Neural cell (in vitro differentiated cells): ENCODE results near the gene HMGCR. TPM values are rescaled to one million over a fixed set of nuclear protein-coding genes. Genes with fewer than 3 reads are reported as not detected.
"Not testable (repeated sequence)": the region's sequence is repeated elsewhere in the genome, so short reads cannot be mapped to it uniquely, and the experiment has no call there.

Experiments used
- H2AFZ ChIP-seq: fragments of 200-600, 300-800 bp; sonication (generic), shearing (Covaris generic); 2 replicates; pipeline ENCODE4 v1.6.0; 2014; ENCODE audit warnings: low read depth, mild to moderate bottlenecking, antibody characterized with exemption, low read length, moderate library complexity
- H3F3A ChIP-seq: fragments of 200-600 bp; shearing (Covaris generic); 2 replicates; pipeline ENCODE4 v1.6.1; 2016; ENCODE audit warnings: mild to moderate bottlenecking, moderate library complexity, mixed read lengths, antibody characterized with exemption, low read length; ENCODE audit not compliant: insufficient read depth, poor library complexity, severe bottlenecking
- H3K27ac ChIP-seq: fragments of 200-600, 300-800 bp; sonication (generic), shearing (Covaris generic); 2 replicates; pipeline ENCODE4 v1.5.1; 2014; ENCODE audit warnings: mild to moderate bottlenecking, low read length, moderate library complexity
- H3K27me3 ChIP-seq: fragments of 300-800, 200-600 bp; sonication (generic), shearing (Covaris generic); 2 replicates; pipeline ENCODE4 v1.6.0; 2014; ENCODE audit warnings: mild to moderate bottlenecking, low read depth, low read length, moderate library complexity; ENCODE audit not compliant: insufficient read depth
- H3K36me3 ChIP-seq: fragments of 300-800, 200-600 bp; sonication (generic), shearing (Covaris generic); 2 replicates; pipeline ENCODE4 v1.5.1; 2014; ENCODE audit warnings: mild to moderate bottlenecking, antibody characterized with exemption, low read length, moderate library complexity; ENCODE audit not compliant: insufficient read depth
- H3K4me2 ChIP-seq: fragments of 300-800, 200-600 bp; sonication (generic), shearing (Covaris generic); 2 replicates; pipeline ENCODE4 v1.6.0; 2014; ENCODE audit warnings: mild to moderate bottlenecking, low read length
- H3K4me3 ChIP-seq: fragments of 300-800, 200-600 bp; sonication (generic), shearing (Covaris generic); 2 replicates; pipeline ENCODE4 v1.5.1; 2014; ENCODE audit warnings: mild to moderate bottlenecking, low read length, moderate library complexity
- H3K79me2 ChIP-seq: fragments of 200-600 bp; shearing (Covaris generic); replicated peaks from 2 replicates; pipeline ENCODE4 v1.6.0; 2014; ENCODE audit warnings: mild to moderate bottlenecking, low read length, moderate library complexity; ENCODE audit not compliant: insufficient read depth
- H3K9ac ChIP-seq: fragments of 300-800, 200-600 bp; sonication (generic), shearing (Covaris generic); 2 replicates; pipeline ENCODE4 v1.6.1; 2016; ENCODE audit warnings: mild to moderate bottlenecking, low read length, mixed read lengths
- H3K9me2 ChIP-seq: fragments of 200-600 bp; shearing (Covaris generic); 2 replicates; pipeline ENCODE4 v1.6.1; 2016; ENCODE audit warnings: mild to moderate bottlenecking, low read length, mixed read lengths; ENCODE audit not compliant: insufficient read depth
- H3K9me3 ChIP-seq: fragments of 200-600, 300-800 bp; sonication (generic), shearing (Covaris generic); 2 replicates; pipeline ENCODE4 v1.6.1; 2016; ENCODE audit warnings: mild to moderate bottlenecking, mixed run types, low read length, moderate library complexity, mixed read lengths
- H4K20me1 ChIP-seq: fragments of 200-600 bp; shearing (Covaris generic); 2 replicates; pipeline ENCODE4 v1.6.1; 2016; ENCODE audit warnings: mild to moderate bottlenecking, mixed run types; ENCODE audit not compliant: insufficient read depth
- EP300 ChIP-seq: fragments of 450-650 bp; conservative IDR thresholded peaks from 2 replicates; pipeline ENCODE4 v1.6.1; 2014; ENCODE audit warnings: antibody characterized with exemption, mild to moderate bottlenecking, moderate library complexity; ENCODE audit not compliant: poor library complexity, severe bottlenecking
- EZH2 ChIP-seq: fragments of 200-600, 300-800 bp; shearing (Covaris generic), sonication (generic); IDR thresholded peaks from 2 replicates; pipeline ENCODE4 v1.6.1; 2014; ENCODE audit warnings: antibody characterized with exemption, low read length, borderline replicate concordance, mild to moderate bottlenecking; ENCODE audit not compliant: insufficient read depth, poor library complexity, severe bottlenecking
- MXI1 ChIP-seq: fragments of 450-650 bp; conservative IDR thresholded peaks from 2 replicates; pipeline ENCODE4 v1.6.1; 2014; ENCODE audit warnings: antibody characterized with exemption, mild to moderate bottlenecking; ENCODE audit not compliant: poor library complexity, severe bottlenecking
- POLR2AphosphoS5 ChIP-seq: IDR thresholded peaks from 2 replicates; pipeline ENCODE4 v1.6.1; 2012
- RAD21 ChIP-seq: fragments of 450-650 bp; conservative IDR thresholded peaks from 2 replicates; pipeline ENCODE4 v1.6.1; 2014; ENCODE audit warnings: antibody characterized with exemption, mild to moderate bottlenecking, moderate library complexity
- SMC3 ChIP-seq: fragments of 450-650 bp; conservative IDR thresholded peaks from 2 replicates; pipeline ENCODE4 v1.6.1; 2014; ENCODE audit warnings: antibody characterized with exemption, mild to moderate bottlenecking, moderate library complexity; ENCODE audit not compliant: poor library complexity
- TAF1 ChIP-seq: IDR thresholded peaks from 2 replicates; pipeline ENCODE4 v1.6.1; 2012; ENCODE audit warnings: low read depth
- polyA plus RNA-seq: library from polyadenylated mRNA; depleted of rRNA; stranded (reverse); fragments of >200 nt; gene quantifications from 2 replicates; pipeline ENCODE4 v1.2.3, GENCODE V29; 2014
- TF ChIP-seq, protein P1 (sequence below): fragments of 450-650 bp; IDR thresholded peaks from 2 replicates; pipeline ENCODE4 v1.5.1; 2014; ENCODE audit warnings: antibody characterized with exemption, mild to moderate bottlenecking, moderate library complexity; ENCODE audit not compliant: poor library complexity, severe bottlenecking
- TF ChIP-seq, protein P2 (sequence below): IDR thresholded peaks from 2 replicates; pipeline ENCODE4 v1.6.1; 2012; ENCODE audit warnings: borderline replicate concordance

HMGCR gene
- polyA plus RNA-seq, 1 donor from 2014 or later: 293 TPM

DNA sequence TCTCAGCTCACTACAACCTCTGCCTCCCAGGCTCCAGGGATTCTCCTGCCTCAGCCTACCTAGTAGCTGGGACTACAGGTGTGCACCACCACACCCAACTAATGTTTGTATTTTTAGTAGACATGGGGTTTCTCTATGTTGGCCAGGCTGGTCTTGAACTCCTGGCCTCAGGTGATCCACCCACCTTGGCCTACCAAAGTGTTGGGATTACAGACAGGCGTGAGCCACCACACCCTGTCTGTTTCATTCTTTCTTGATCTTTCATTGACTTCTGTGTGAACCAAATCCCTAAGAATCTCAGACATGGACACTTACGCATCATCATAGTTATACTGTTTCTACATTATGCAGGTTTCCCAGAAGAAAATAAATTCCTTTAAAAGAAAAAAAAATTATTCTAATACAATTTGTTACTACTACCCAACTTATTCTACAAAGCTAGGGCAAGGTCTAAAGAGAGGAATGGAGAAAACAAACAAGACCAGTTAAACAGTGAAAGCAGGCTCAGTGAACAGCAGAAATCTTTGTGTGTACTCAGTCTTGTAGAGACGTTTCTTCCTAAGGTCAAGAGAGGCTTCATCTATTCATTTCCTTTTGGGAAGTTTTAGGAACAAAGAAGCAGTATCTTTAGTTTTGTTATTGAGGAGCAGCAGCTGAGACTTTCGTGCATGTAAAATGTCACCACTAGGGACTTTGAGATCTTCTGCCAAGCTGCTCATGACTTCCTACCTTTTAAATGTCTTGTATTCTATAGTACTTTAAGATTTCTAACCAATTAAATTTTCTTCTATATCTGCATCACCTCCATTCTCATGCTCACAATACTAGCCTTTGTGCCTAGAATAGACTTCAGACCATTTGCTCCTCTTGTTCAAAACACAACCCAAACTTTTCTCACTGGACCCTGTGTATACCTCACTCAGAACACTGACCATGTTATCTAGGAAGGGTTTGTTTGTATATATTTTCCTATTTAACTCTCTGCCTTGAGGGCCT, 5.6 kb upstream of the HMGCR start:
- Histone ChIP-seq H3K36me3 (no peaks in the 10 kb centered on the region), H3K9ac (no peak overlapping the region), H3K27me3 (no peaks in the 10 kb centered on the region), H3K9me3 (no peaks in the 10 kb centered on the region), H3F3A (peaks cover 8% of the 10 kb centered on the region), H3K4me2 (no peak overlapping the region), H2AFZ (no peak overlapping the region), H3K27ac (no peak overlapping the region), H3K79me2 (no peaks in the 10 kb centered on the region), H3K4me3 (no peak overlapping the region), H4K20me1 (no peaks in the 10 kb centered on the region), H3K9me2 (no peaks in the 10 kb centered on the region)
- TF ChIP-seq EZH2 (no peak), EP300 (no peak), RAD21 (no peak), MXI1 (no peak), SMC3 (no peak), TAF1 (no peak), POLR2AphosphoS5 (no peak)
- TF ChIP-seq, protein P1, sequence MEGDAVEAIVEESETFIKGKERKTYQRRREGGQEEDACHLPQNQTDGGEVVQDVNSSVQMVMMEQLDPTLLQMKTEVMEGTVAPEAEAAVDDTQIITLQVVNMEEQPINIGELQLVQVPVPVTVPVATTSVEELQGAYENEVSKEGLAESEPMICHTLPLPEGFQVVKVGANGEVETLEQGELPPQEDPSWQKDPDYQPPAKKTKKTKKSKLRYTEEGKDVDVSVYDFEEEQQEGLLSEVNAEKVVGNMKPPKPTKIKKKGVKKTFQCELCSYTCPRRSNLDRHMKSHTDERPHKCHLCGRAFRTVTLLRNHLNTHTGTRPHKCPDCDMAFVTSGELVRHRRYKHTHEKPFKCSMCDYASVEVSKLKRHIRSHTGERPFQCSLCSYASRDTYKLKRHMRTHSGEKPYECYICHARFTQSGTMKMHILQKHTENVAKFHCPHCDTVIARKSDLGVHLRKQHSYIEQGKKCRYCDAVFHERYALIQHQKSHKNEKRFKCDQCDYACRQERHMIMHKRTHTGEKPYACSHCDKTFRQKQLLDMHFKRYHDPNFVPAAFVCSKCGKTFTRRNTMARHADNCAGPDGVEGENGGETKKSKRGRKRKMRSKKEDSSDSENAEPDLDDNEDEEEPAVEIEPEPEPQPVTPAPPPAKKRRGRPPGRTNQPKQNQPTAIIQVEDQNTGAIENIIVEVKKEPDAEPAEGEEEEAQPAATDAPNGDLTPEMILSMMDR: no peak
- TF ChIP-seq, protein P2, sequence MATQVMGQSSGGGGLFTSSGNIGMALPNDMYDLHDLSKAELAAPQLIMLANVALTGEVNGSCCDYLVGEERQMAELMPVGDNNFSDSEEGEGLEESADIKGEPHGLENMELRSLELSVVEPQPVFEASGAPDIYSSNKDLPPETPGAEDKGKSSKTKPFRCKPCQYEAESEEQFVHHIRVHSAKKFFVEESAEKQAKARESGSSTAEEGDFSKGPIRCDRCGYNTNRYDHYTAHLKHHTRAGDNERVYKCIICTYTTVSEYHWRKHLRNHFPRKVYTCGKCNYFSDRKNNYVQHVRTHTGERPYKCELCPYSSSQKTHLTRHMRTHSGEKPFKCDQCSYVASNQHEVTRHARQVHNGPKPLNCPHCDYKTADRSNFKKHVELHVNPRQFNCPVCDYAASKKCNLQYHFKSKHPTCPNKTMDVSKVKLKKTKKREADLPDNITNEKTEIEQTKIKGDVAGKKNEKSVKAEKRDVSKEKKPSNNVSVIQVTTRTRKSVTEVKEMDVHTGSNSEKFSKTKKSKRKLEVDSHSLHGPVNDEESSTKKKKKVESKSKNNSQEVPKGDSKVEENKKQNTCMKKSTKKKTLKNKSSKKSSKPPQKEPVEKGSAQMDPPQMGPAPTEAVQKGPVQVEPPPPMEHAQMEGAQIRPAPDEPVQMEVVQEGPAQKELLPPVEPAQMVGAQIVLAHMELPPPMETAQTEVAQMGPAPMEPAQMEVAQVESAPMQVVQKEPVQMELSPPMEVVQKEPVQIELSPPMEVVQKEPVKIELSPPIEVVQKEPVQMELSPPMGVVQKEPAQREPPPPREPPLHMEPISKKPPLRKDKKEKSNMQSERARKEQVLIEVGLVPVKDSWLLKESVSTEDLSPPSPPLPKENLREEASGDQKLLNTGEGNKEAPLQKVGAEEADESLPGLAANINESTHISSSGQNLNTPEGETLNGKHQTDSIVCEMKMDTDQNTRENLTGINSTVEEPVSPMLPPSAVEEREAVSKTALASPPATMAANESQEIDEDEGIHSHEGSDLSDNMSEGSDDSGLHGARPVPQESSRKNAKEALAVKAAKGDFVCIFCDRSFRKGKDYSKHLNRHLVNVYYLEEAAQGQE: no peak

DNA sequence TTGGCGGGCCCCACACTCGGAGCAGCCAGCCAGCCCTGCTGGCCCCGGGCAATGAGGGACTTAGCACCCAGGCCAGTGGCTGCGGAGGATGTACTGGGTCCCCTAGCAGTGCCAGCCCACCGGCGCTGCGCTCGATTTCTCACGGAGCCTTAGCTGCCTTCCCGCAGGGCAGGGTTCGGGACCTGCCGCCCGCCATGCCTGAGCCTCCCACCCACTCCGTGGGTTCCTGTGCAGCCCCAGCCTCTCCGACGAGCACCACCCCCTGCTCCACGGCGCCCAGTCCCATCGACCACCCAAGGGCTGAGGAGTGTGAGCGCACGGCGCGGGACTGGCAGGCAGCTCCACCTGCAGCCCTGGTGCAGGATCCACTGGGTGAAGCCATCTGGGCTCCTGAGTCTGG, 3.3 kb upstream of the HMGCR start:
- not testable (repeated sequence) for H3K9me2 ChIP-seq, H3K27me3 ChIP-seq, H3K9me3 ChIP-seq, H3K9ac ChIP-seq, H3K27ac ChIP-seq, H3F3A ChIP-seq, H2AFZ ChIP-seq, H4K20me1 ChIP-seq, H3K36me3 ChIP-seq, H3K4me2 ChIP-seq, H3K4me3 ChIP-seq
- H3K79me2 ChIP-seq: peaks cover 15% of the 10 kb centered on the region

DNA sequence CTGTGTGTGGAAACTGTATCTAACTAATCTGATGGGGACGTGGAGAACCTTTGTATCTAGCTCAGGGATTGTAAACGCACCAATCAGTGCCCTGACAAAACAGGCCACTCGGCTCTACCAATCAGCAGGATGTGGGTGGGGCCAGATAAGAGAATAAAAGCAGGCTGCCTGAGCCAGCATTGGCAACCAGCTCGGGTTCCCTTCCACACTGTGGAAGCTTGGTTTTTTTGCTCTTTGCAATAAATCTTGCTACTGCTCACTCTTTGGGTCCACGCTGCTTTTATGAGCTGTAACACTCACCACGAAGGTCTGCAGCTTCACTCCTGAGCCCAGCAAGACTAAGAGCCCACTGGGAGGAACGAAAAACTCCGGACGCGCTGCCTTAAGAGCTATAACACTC, 2.6 kb upstream of the HMGCR start:
- H3K36me3 ChIP-seq, H4K20me1 ChIP-seq, H3F3A ChIP-seq, H2AFZ ChIP-seq, H3K9me3 ChIP-seq, H3K4me2 ChIP-seq, H3K9ac ChIP-seq, H3K9me2 ChIP-seq, H3K27me3 ChIP-seq, H3K4me3 ChIP-seq, H3K27ac ChIP-seq: not testable (repeated sequence)
- peaks cover 20% of the 10 kb centered on the region for H3K79me2 ChIP-seq
